ENCODE measurements around the gene AQR. TPM values are rescaled to one million over a fixed set of nuclear protein-coding genes. Genes with fewer than 3 reads are reported as not detected.
"Not testable (repeated sequence)": the region's sequence is repeated elsewhere in the genome, so short reads cannot be mapped to it uniquely, and the experiment has no call there.

AQR gene
- total and polyA plus RNA-seq, 2 of the 8 experiments (the other 6 are each of a cell fraction or from before 2014, with no cell fraction given): 34.5 to 57.6 TPM

DNA sequence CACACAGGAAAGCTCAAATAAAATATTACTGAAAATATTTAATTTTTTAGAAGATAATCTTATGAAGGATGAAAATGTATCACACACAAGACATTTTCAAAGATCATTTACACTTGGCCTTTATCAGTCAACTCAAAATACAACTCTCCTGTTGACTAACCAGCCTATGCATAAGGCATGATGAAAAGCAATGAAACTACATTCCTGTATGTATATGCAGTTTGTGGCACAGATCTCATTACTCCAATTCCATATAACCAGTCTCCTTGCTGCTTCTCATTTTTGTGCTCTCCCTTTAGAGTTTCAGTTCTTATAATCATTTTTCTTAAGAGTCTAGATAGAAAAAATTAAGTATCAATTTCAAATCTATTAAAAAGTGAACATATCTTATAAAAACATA lies 25.8 kb downstream of the AQR start (continued):
- TF ChIP-seq CHD1 (IDR thresholded peaks at IDR 0.05; ENCODE audit: low read depth, low read length) (no peak), SP4 (IDR thresholded peaks at IDR 0.05; ENCODE audit: low read length) (no peak)

DNA sequence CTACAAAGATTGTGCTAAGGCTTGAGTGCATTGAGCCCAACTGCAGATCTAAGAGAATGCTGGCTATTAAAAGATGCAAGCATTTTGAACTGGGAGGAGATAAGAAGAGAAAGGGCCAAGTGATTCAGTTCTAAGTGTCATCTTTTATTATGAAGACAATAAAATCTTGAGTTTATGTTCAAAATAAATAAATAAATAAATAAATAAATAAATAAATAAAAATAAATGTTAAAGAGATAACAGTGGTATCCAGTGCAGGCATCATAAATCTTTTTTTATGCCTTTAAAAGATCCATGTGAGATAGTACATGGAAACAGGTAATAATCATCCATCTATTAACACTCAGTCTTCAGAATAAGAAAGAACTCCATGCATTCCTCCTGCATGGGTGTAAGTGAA lies 26.3 kb downstream of the AQR start:
- H2AK5ac ChIP-seq (ENCODE audit: low read depth, low read length); H3K9me3 ChIP-seq (ENCODE audit: insufficient read depth in 2 of 2, low read depth in 1 of 2, low read length in 1 of 2); H2BK20ac ChIP-seq (ENCODE audit: low read length); H2BK12ac ChIP-seq (ENCODE audit: low read depth, low read length); FAIRE-seq; H3K79me1 ChIP-seq (ENCODE audit: low read depth, low read length); H4K8ac ChIP-seq (ENCODE audit: extremely low read depth, insufficient read depth, low read length); H3K9ac ChIP-seq (replicated peaks in 1 of 4; ENCODE audit: extremely low read depth in 1 of 4, low read depth in 3 of 4, low read length in 3 of 4); H2BK120ac ChIP-seq (replicated peaks; ENCODE audit: low read depth, low read length); DNase-seq (ENCODE audit: low read depth in 1 of 2, low spot score in 2 of 2); H3K56ac ChIP-seq (replicated peaks; ENCODE audit: insufficient read length, low read depth, low read length); H3K27me3 ChIP-seq (replicated peaks in 1 of 4; ENCODE audit: control insufficient read depth in 3 of 4, extremely low read depth in 1 of 4, insufficient read depth in 3 of 4, low read length in 3 of 4); H4K91ac ChIP-seq (replicated peaks; ENCODE audit: insufficient read length, low read length); H4K5ac ChIP-seq (ENCODE audit: insufficient read length, low read depth, low read length); H3K4me3 ChIP-seq (ENCODE audit: extremely low read depth in 1 of 4, insufficient read depth in 2 of 4, low read depth in 3 of 4, low read length in 4 of 4); POLR2A ChIA-PET (ENCODE audit: partially characterized antibody); H3K23me2 ChIP-seq (ENCODE audit: low read depth, low read length); H4K20me1 ChIP-seq (replicated peaks in 1 of 2; ENCODE audit: control insufficient read depth in 1 of 2, insufficient read depth in 2 of 2, low read length in 2 of 2); CTCF ChIA-PET (ENCODE audit: partially characterized antibody); H2BK5ac ChIP-seq (ENCODE audit: low read depth, low read length); H3K14ac ChIP-seq (ENCODE audit: insufficient read length); H3K79me2 ChIP-seq (ENCODE audit: control insufficient read depth in 1 of 2, insufficient read depth in 2 of 2, low read length in 2 of 2); H3K4ac ChIP-seq (replicated peaks; ENCODE audit: insufficient read length, low read depth, low read length); H3K18ac ChIP-seq (ENCODE audit: extremely low read depth, low read length); H3K4me1 ChIP-seq (replicated peaks in 1 of 4; ENCODE audit: control insufficient read depth in 3 of 4, insufficient read depth in 4 of 4, low read length in 3 of 4); H2AFZ ChIP-seq (ENCODE audit: low read length); H3K4me2 ChIP-seq (ENCODE audit: insufficient read depth in 1 of 2, low read depth in 2 of 2, low read length in 2 of 2); H2BK15ac ChIP-seq (ENCODE audit: low read length); H3K27ac ChIP-seq (ENCODE audit: low read depth, low read length); H3K23ac ChIP-seq (ENCODE audit: insufficient read length): not testable (repeated sequence)
- peaks cover 6 to 60% (median 27%) of the 10 kb centered on the region in 4 experiments for H3K36me3 ChIP-seq (ENCODE audit: control insufficient read depth in 2 of 4, insufficient read depth in 4 of 4, low read length in 3 of 4)
